Vagina (tissue), 2 donors: ENCODE data around the gene CDKN2A. TPM values are rescaled to one million over a fixed set of nuclear protein-coding genes. Genes with fewer than 3 reads are reported as not detected.
A peak's percentile ranks its signal among the peaks of the same experiment; 100 is the strongest.

ENCODE experiments used
- DNase-seq, 2 donors: peaks; one replicate each; pipeline ENCODE4 v3.0.0-alpha.2; 2017; ENCODE audit errors: extremely low spot score in 2 of 2
- H3K27ac ChIP-seq: fragments of 200-600 bp; sonication (generic); one replicate; pipeline ENCODE4 v1.5.1; 2019
- H3K27me3 ChIP-seq: fragments of 200-600 bp; sonication (generic); one replicate; pipeline ENCODE4 v1.5.1; 2019
- H3K36me3 ChIP-seq, 2 donors: fragments of 200-600 bp; sonication (generic); one replicate each; pipeline ENCODE4 v1.5.1; 2017 to 2019
- H3K4me1 ChIP-seq: fragments of 200-600 bp; sonication (generic); one replicate; pipeline ENCODE4 v1.5.1; 2019
- H3K4me3 ChIP-seq, 2 donors: fragments of 200-600 bp; sonication (generic); 1 replicate in 1 of 2; 2 replicates in 1 of 2; pipeline ENCODE4 v1.5.1; 2016 to 2019
- H3K9me3 ChIP-seq: fragments of 200-600 bp; sonication (generic); one replicate; pipeline ENCODE4 v1.5.1; 2019
- POLR2A ChIP-seq, 2 donors: fragments of 450-650 bp; IDR thresholded peaks; one replicate each; pipeline ENCODE4 v1.6.1; 2017; ENCODE audit warnings: antibody characterized with exemption in 2 of 2, mild to moderate bottlenecking in 2 of 2, moderate library complexity in 2 of 2
- POLR2AphosphoS5 ChIP-seq, 2 donors: sonication (generic); formaldehyde crosslinking; IDR thresholded peaks; one replicate each; pipeline ENCODE4 v1.9.0; 2017; ENCODE audit warnings: antibody characterized with exemption in 2 of 2, mild to moderate bottlenecking in 2 of 2, low read depth in 1 of 2; ENCODE audit not compliant: insufficient read depth in 1 of 2
- intact Hi-C: fragments of 100-400 bp; cut with DNase I; formaldehyde crosslinking; loops from one replicate; pipeline ENCODE4 v1.15.1; 2023
- total RNA-seq: library from RNA; depleted of rRNA; stranded (reverse); fragments of >200 nt; gene quantifications from one replicate; pipeline ENCODE4 v1.2.3, GENCODE V29; 2016
- TF ChIP-seq, protein P1 (sequence below), 3 experiments: fragments of 450-650 bp in 2 of 3; fragments of 200-600 bp in 1 of 3; sonication (generic) in 1 of 3; IDR thresholded peaks; one replicate each; pipeline ENCODE4 v1.5.1; 2017 to 2019; ENCODE audit warnings: antibody characterized with exemption in 3 of 3, mild to moderate bottlenecking in 2 of 3, moderate library complexity in 2 of 3

CDKN2A gene
- total RNA-seq, 1 donor from 2014 or later = 25.8 TPM

DNA sequence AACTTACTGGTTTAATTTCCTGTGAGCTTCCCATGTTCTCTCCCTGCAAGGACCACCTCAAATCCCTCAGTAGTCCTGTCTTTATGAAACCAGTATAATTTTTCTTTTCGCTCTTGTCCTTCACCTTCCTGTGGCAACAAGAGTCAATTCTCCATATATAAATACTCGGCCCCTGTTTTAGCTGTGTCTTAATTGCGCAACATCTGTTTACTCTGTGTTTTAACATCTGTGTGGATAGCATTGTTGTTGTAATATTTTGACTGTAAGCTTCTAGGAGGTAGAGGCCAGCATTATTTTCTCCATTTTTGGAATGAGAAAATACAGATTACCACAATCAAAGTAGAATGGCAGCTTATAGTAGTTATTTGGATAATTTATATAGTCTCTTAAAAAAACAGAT lies 45.1 kb upstream of the CDKN2A start:
- TF ChIP-seq POLR2AphosphoS5 (IDR thresholded peaks at IDR 0.05; ENCODE audit: insufficient read depth in 1 of 2, low read depth in 1 of 2) (no peak), POLR2A (IDR thresholded peaks at IDR 0.05) (no peak)
- TF ChIP-seq, protein P1, sequence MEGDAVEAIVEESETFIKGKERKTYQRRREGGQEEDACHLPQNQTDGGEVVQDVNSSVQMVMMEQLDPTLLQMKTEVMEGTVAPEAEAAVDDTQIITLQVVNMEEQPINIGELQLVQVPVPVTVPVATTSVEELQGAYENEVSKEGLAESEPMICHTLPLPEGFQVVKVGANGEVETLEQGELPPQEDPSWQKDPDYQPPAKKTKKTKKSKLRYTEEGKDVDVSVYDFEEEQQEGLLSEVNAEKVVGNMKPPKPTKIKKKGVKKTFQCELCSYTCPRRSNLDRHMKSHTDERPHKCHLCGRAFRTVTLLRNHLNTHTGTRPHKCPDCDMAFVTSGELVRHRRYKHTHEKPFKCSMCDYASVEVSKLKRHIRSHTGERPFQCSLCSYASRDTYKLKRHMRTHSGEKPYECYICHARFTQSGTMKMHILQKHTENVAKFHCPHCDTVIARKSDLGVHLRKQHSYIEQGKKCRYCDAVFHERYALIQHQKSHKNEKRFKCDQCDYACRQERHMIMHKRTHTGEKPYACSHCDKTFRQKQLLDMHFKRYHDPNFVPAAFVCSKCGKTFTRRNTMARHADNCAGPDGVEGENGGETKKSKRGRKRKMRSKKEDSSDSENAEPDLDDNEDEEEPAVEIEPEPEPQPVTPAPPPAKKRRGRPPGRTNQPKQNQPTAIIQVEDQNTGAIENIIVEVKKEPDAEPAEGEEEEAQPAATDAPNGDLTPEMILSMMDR (IDR thresholded peaks at IDR 0.05) = no peak
- Histone ChIP-seq H3K4me1 (peaks cover 27% of the 10 kb centered on the region), H3K36me3 (no peaks in the 10 kb centered on the region), H3K4me3 (no peak overlapping the region), H3K27ac (no peak overlapping the region), H3K9me3 (no peaks in the 10 kb centered on the region), H3K27me3 (no peaks in the 10 kb centered on the region)
- DNase-seq = no peak
- intact Hi-C loops = no loop called here

DNA sequence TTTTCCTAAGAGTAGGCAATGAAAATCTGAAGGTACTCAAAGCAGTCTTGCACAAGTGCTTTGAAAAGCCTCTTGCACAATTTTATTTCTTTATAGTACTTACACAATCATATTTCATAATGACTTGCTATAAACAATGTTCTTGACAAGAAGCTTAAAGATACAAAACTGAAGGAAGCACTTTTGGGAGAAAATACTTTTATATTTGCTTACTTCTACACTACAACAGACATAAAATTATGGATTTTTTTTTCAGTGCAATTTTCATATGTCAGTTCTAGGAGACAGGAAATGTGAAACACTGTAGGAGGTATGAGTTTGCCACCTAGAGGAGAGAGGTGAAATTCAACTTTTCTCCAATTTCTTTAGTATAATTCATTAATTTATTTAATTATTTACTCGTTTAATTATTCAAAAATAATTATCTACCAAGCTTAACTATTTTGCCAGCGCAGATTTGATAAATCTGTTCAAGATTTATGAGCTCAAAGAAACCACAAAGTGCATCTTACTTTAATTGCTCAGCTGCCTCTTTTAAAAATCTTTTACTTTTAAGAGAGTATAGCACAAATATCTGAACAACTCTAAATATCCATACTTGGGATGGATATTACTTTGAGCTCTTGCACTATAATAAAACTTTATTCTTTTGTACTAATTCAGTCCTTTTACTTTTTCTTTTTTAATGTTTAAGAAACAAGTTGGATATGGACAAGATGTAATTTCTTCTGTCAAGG lies 43.9 kb upstream of the CDKN2A start:
- Histone ChIP-seq H3K27me3 (no peaks in the 10 kb centered on the region), H3K4me3 (no peak overlapping the region), H3K27ac (no peak overlapping the region), H3K4me1 (peaks cover 27% of the 10 kb centered on the region), H3K36me3 (no peaks in the 10 kb centered on the region), H3K9me3 (no peaks in the 10 kb centered on the region)
- TF ChIP-seq POLR2A (IDR thresholded peaks at IDR 0.05) (no peak), POLR2AphosphoS5 (IDR thresholded peaks at IDR 0.05; ENCODE audit: insufficient read depth in 1 of 2, low read depth in 1 of 2) (peak; percentile 34 to 55)
- TF ChIP-seq, protein P1 (IDR thresholded peaks at IDR 0.05) = peak in 1 of 3 experiments; percentile 19
- no peak for DNase-seq
- intact Hi-C loops = no loop called here

DNA sequence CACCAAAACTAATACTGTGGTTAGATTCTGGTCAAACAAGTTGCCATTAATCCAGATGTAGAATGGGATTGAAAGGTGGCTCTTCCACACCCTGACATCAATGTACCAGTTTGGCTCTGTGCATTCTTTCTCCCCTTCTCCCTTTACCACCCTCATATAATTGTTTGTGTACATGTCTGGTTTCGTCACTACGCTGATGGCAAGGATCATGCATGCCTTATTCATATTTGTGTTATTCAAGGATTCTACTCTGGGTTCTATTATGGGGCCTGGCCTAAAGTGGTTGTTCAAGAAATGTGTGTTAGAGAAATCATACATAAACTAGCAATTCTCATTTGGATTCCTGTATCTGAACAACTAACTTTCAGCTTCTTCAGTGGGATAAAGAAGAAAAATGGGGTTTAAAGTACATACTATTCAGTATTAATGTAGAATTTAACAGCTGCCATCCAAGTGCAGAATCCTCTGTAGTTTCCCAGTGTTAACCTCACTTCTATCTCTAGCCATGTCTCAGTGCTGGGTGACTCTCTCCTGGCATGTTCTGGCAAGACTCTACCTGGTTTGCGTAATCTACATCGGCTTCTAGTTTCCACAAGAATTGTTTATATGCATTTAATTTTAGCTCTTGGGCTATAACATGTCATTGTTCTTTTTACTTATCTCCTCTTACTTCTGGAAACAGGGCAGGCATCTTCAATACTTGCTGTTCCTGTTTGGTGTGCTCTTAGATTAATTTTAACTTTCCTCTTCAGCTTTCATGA lies 42.9 kb upstream of the CDKN2A start:
- no peak for DNase-seq
- Histone ChIP-seq H3K4me1 (peaks cover 27% of the 10 kb centered on the region), H3K36me3 (no peaks in the 10 kb centered on the region), H3K27ac (peak overlapping the region; percentile 9), H3K4me3 (no peak overlapping the region), H3K9me3 (no peaks in the 10 kb centered on the region), H3K27me3 (no peaks in the 10 kb centered on the region)
- no peak for TF ChIP-seq POLR2AphosphoS5 (IDR thresholded peaks at IDR 0.05; ENCODE audit: insufficient read depth in 1 of 2, low read depth in 1 of 2)
- no peak for TF ChIP-seq POLR2A (IDR thresholded peaks at IDR 0.05)
- TF ChIP-seq, protein P1 (IDR thresholded peaks at IDR 0.05) = no peak
- intact Hi-C loops = no loop called here

DNA sequence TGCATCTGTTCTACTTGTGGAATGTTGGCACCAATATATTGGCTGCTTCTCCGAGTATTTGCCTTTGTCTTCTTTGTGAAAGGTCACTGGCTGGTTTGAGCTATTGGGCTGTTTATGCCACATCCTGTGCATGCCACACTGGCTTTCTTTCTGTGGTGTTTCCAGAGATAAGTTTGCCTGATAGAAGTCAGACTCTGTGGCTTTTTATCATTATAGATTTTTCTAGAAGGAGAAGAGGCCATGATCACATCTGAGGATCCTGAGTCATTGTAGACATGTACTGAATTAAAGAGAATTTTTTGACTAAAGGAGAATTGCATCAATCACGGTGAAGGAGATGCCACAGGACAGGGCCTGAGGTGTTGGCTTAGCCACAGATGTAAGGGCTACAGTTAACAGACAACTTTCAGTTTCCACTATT lies 41.4 kb upstream of the CDKN2A start:
- intact Hi-C loops = no loop called here
- H3K27ac ChIP-seq = no peak overlapping the region
- H3K4me1 ChIP-seq = peaks cover 28% of the 10 kb centered on the region

More for the DNA sequence above, 41.4 kb upstream of the CDKN2A start:
- no peak for DNase-seq
- Histone ChIP-seq H3K9me3 (no peaks in the 10 kb centered on the region), H3K4me3 (no peak overlapping the region), H3K36me3 (no peaks in the 10 kb centered on the region), H3K27me3 (no peaks in the 10 kb centered on the region)
- TF ChIP-seq POLR2A (IDR thresholded peaks at IDR 0.05) = no peak
- TF ChIP-seq POLR2AphosphoS5 (IDR thresholded peaks at IDR 0.05; ENCODE audit: insufficient read depth in 1 of 2, low read depth in 1 of 2) = no peak
- TF ChIP-seq, protein P1 (IDR thresholded peaks at IDR 0.05) = no peak
